ENCODE data around the gene ARL4C. TPM values are rescaled to one million over a fixed set of nuclear protein-coding genes. Genes with fewer than 3 reads are reported as not detected.

Gene ARL4C
- total RNA-seq, result 10 to 100 TPM; 27.2 to 32.8 TPM

GRCh38 chr2:234496835-234497593, at the start of gene ARL4C:
ARL4C (minus strand) TSS chr2:234497081; CDS start chr2:234496586, 495 bp downstream.
- Mint-ChIP-seq H3K9me3 (ENCODE audit: low read depth) (no peaks in the 10 kb centered on the region), H3K27ac (peak within 1 kb of the TSS; percentile 98), H3K27me3 (no peaks in the 10 kb centered on the region), H3K36me3 (ENCODE audit: low read depth) (peaks cover 28% of the 10 kb centered on the region), H3K4me3 (peak within 1 kb of the TSS; percentile 96), H3K4me1 (peaks cover 36% of the 10 kb centered on the region)
- peak; percentile 21 for ATAC-seq
- CTCF ChIA-PET, result interaction anchor here (0.6 to 1.8 kb wide), 8 partner anchors 45 to 374 kb away, joined by 3 to 6 read pairs (median 3); no protein-coding TSS in a partner anchor
- peak; percentile 74 for DNase-seq
- intact Hi-C loops (cut with DNase I, micrococcal nuclease), result loop anchor here in 1 of 2 experiments (1.0 to 5.0 kb wide), 5 partner anchors 73 to 642 kb away; partner anchors contain the start of gene HJURP
- POLR2A ChIA-PET, result interaction anchor here (0.6 to 2.5 kb wide), 8 partner anchors 45 to 207 kb away, joined by 3 to 12 read pairs (median 6); no protein-coding TSS in a partner anchor

- Mint-ChIP-seq H3K27ac (no peak overlapping the region), H3K36me3 (ENCODE audit: low read depth) (no peaks in the 10 kb centered on the region), H3K27me3 (peaks cover 10% of the 10 kb centered on the region), H3K4me1 (no peaks in the 10 kb centered on the region), H3K4me3 (no peak overlapping the region), H3K9me3 (ENCODE audit: low read depth) (no peaks in the 10 kb centered on the region)
- POLR2A ChIA-PET, result no interaction called here
- intact Hi-C loops (cut with DNase I, micrococcal nuclease), result loop anchor here (1.0 to 2.0 kb wide), 3 partner anchors 410 to 569 kb away; no protein-coding TSS in a partner anchor
- CTCF ChIA-PET, result interaction anchor here (0.6 to 3.0 kb wide), 46 partner anchors 9 to 981 kb away, joined by 3 to 20 read pairs (median 4); no protein-coding TSS in a partner anchor
- DNase-seq (peak; percentile 86), ATAC-seq (peak; percentile 96)
These were observed 48.1 kb upstream of the ARL4C start for GRCh38 chr2:234544659-234545611.

GRCh38 chr2:234542742-234543141, 45.9 kb upstream of the ARL4C start:
- CTCF ChIA-PET, result interaction anchor here (0.6 to 0.8 kb wide), 2 partner anchors 14 to 408 kb away, joined by 3 read pairs; no protein-coding TSS in a partner anchor
- H3K36me3 Mint-ChIP-seq (ENCODE audit: low read depth), result no peaks in the 10 kb centered on the region
- DNase-seq, result no peak
- POLR2A ChIA-PET, result no interaction called here
- H3K27ac Mint-ChIP-seq, result no peak overlapping the region
- peaks cover 3% of the 10 kb centered on the region for H3K27me3 Mint-ChIP-seq
- H3K4me1 Mint-ChIP-seq, result no peaks in the 10 kb centered on the region
- ATAC-seq, result no peak
- intact Hi-C loops (cut with DNase I, micrococcal nuclease), result no loop called here
- peaks cover 4% of the 10 kb centered on the region for H3K9me3 Mint-ChIP-seq (ENCODE audit: low read depth)
- no peak overlapping the region for H3K4me3 Mint-ChIP-seq

GRCh38 chr2:234537929-234538328, 41.0 kb upstream of the ARL4C start:
- POLR2A ChIA-PET, result no interaction called here
- H3K9me3 Mint-ChIP-seq (ENCODE audit: low read depth), result peaks cover 4% of the 10 kb centered on the region
- no peak for DNase-seq
- H3K4me1 Mint-ChIP-seq, result no peaks in the 10 kb centered on the region
- H3K27ac Mint-ChIP-seq, result no peak overlapping the region
- no peak overlapping the region for H3K4me3 Mint-ChIP-seq
- ATAC-seq, result no peak
- no peaks in the 10 kb centered on the region for H3K36me3 Mint-ChIP-seq (ENCODE audit: low read depth)
- peaks cover under 1% of the 10 kb centered on the region for H3K27me3 Mint-ChIP-seq
- CTCF ChIA-PET, result no interaction called here
- intact Hi-C loops (cut with DNase I, micrococcal nuclease), result no loop called here

GRCh38 chr2:234536178-234536965, 39.5 kb upstream of the ARL4C start:
- no peak overlapping the region for H3K27ac Mint-ChIP-seq

GRCh38 chr2:234535464-234535863, 38.6 kb upstream of the ARL4C start:
- ATAC-seq (no peak), DNase-seq (no peak)
- Mint-ChIP-seq H3K4me1 (no peaks in the 10 kb centered on the region), H3K27ac (no peak overlapping the region), H3K36me3 (ENCODE audit: low read depth) (no peaks in the 10 kb centered on the region), H3K9me3 (ENCODE audit: low read depth) (peaks cover 4% of the 10 kb centered on the region), H3K27me3 (peaks cover 2% of the 10 kb centered on the region), H3K4me3 (no peak overlapping the region)
- ChIA-PET CTCF (interaction anchor here (0.6 to 2.1 kb wide), 3 partner anchors 10 to 148 kb away, joined by 3 to 20 read pairs (median 3); no protein-coding TSS in a partner anchor), POLR2A (no interaction called here)
- intact Hi-C loops (cut with DNase I, micrococcal nuclease), result no loop called here

More at GRCh38 chr2:234536178-234536965, 39.5 kb upstream of the ARL4C start:
- no peaks in the 10 kb centered on the region for H3K36me3 Mint-ChIP-seq (ENCODE audit: low read depth)
- H3K4me3 Mint-ChIP-seq, result no peak overlapping the region
- ATAC-seq (no peak), DNase-seq (no peak)
- no peaks in the 10 kb centered on the region for H3K4me1 Mint-ChIP-seq
- ChIA-PET CTCF (interaction anchor here (0.6 to 2.1 kb wide), 3 partner anchors 9 to 436 kb away, joined by 3 to 20 read pairs (median 3); no protein-coding TSS in a partner anchor), POLR2A (no interaction called here)
- H3K27me3 Mint-ChIP-seq, result peaks cover 2% of the 10 kb centered on the region
- H3K9me3 Mint-ChIP-seq (ENCODE audit: low read depth), result peaks cover 4% of the 10 kb centered on the region
- intact Hi-C loops (cut with DNase I, micrococcal nuclease), result no loop called here

GRCh38 chr2:234534515-234534914, 37.6 kb upstream of the ARL4C start:
- ChIA-PET CTCF (interaction anchor here (1.2 kb wide), 1 partner anchor 544 kb away, joined by 4 read pairs; no protein-coding TSS in a partner anchor), POLR2A (no interaction called here)
- Mint-ChIP-seq H3K4me3 (no peak overlapping the region), H3K9me3 (ENCODE audit: low read depth) (peaks cover 2% of the 10 kb centered on the region), H3K27me3 (peaks cover 2% of the 10 kb centered on the region), H3K36me3 (ENCODE audit: low read depth) (no peaks in the 10 kb centered on the region), H3K27ac (no peak overlapping the region), H3K4me1 (no peaks in the 10 kb centered on the region)
- ATAC-seq (no peak), DNase-seq (no peak)
- intact Hi-C loops (cut with DNase I, micrococcal nuclease), result no loop called here

- Mint-ChIP-seq H3K4me1 (no peaks in the 10 kb centered on the region), H3K36me3 (ENCODE audit: low read depth) (no peaks in the 10 kb centered on the region), H3K4me3 (no peak overlapping the region), H3K27me3 (peaks cover 2% of the 10 kb centered on the region), H3K9me3 (ENCODE audit: low read depth) (no peaks in the 10 kb centered on the region), H3K27ac (no peak overlapping the region)
- ChIA-PET CTCF (interaction anchor here (1.2 kb wide), 1 partner anchor 544 kb away, joined by 4 read pairs; no protein-coding TSS in a partner anchor), POLR2A (no interaction called here)
- ATAC-seq, result no peak
- DNase-seq, result no peak
- intact Hi-C loops (cut with DNase I, micrococcal nuclease), result no loop called here
These were observed 36.7 kb upstream of the ARL4C start for GRCh38 chr2:234533626-234534025.

- POLR2A ChIA-PET, result no interaction called here
- ATAC-seq (no peak), DNase-seq (no peak)
- CTCF ChIA-PET, result interaction anchor here (0.9 to 2.3 kb wide), 2 partner anchors 13 to 16 kb away, joined by 4 to 7 read pairs; no protein-coding TSS in a partner anchor
- no peak overlapping the region for H3K4me3 Mint-ChIP-seq
- H3K4me1 Mint-ChIP-seq, result no peaks in the 10 kb centered on the region
- no peak overlapping the region for H3K27ac Mint-ChIP-seq
- peaks cover 4% of the 10 kb centered on the region for H3K9me3 Mint-ChIP-seq (ENCODE audit: low read depth)
- intact Hi-C loops (cut with DNase I, micrococcal nuclease), result no loop called here
- H3K36me3 Mint-ChIP-seq (ENCODE audit: low read depth), result no peaks in the 10 kb centered on the region
- peaks cover 2% of the 10 kb centered on the region for H3K27me3 Mint-ChIP-seq
These were observed 31.7 kb upstream of the ARL4C start for GRCh38 chr2:234528410-234529148.

GRCh38 chr2:234526711-234527110, 29.8 kb upstream of the ARL4C start:
- ChIA-PET CTCF (no interaction called here), POLR2A (no interaction called here)
- no peak overlapping the region for H3K27ac Mint-ChIP-seq
- peaks cover 4% of the 10 kb centered on the region for H3K9me3 Mint-ChIP-seq (ENCODE audit: low read depth)
- DNase-seq (no peak), ATAC-seq (no peak)
- no peaks in the 10 kb centered on the region for H3K36me3 Mint-ChIP-seq (ENCODE audit: low read depth)
- H3K4me1 Mint-ChIP-seq, result no peaks in the 10 kb centered on the region
- intact Hi-C loops (cut with DNase I, micrococcal nuclease), result no loop called here
- H3K4me3 Mint-ChIP-seq, result no peak overlapping the region
- no peaks in the 10 kb centered on the region for H3K27me3 Mint-ChIP-seq
